SW480 (cell line): Measurements from ENCODE around the gene EDN1.
"Not testable (repeated sequence)": the region's sequence is repeated elsewhere in the genome, so short reads cannot be mapped to it uniquely, and the experiment has no call there.

Experiments
- DNase-seq: peaks from one replicate; pipeline ENCODE4 v3.0.0-alpha.2; 2016; ENCODE audit warnings: low spot score

Gene EDN1

GRCh38 chr6:12294851-12295536 lies 4.8 kb downstream of the EDN1 start:
- DNase-seq = no peak

- no peak for DNase-seq
Measured at GRCh38 chr6:12295558-12296254, 5.5 kb downstream of the EDN1 start.

DNA sequence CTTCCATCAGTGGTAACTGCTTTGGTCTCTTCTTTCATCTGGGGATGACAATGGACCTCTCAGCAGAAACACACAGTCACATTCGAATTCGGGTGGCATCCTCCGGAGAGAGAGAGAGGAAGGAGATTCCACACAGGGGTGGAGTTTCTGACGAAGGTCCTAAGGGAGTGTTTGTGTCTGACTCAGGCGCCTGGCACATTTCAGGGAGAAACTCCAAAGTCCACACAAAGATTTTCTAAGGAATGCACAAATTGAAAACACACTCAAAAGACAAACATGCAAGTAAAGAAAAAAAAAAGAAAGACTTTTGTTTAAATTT lies 6.1 kb downstream of the EDN1 start:
- DNase-seq = no peak

DNA sequence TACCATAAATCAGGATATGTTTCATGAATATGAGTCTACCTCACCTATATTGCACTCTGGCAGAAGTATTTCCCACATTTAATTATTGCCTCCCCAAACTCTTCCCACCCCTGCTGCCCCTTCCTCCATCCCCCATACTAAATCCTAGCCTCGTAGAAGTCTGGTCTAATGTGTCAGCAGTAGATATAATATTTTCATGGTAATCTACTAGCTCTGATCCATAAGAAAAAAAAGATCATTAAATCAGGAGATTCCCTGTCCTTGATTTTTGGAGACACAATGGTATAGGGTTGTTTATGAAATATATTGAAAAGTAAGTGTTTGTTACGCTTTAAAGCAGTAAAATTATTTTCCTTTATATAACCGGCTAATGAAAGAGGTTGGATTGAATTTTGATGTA lies 6.4 kb downstream of the EDN1 start:
- DNase-seq = no peak

DNA sequence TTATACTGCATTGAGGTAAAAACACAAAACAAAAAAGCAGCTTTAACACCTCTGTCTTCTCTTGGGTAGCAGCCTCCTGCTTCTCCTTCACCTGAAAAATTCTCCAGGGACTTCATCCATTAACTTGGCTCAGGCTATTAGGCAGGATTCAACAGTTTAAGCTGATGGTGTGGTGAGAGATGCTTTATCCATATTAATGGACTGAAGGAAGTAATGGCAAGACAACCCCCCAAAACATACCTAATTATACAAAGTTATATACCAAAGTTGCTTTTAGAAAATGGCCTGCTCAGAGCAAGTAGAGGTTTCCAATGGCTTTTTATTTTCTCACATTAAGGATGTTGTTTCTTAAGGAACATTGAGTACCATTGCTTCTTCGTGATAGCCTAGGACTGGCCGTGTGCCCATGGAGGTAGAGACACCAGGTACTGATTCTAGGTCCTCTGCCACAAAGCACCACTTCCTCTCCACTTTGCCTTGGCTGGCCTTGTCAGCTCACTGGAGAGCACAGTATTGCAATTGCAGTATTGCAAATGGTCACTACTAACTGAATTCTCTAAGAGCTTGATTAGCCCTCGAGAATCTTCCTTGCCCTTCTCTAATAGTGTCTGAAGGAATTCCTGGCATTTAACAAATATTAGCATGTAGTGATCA lies 7.3 kb downstream of the EDN1 start:
- no peak for DNase-seq

DNA sequence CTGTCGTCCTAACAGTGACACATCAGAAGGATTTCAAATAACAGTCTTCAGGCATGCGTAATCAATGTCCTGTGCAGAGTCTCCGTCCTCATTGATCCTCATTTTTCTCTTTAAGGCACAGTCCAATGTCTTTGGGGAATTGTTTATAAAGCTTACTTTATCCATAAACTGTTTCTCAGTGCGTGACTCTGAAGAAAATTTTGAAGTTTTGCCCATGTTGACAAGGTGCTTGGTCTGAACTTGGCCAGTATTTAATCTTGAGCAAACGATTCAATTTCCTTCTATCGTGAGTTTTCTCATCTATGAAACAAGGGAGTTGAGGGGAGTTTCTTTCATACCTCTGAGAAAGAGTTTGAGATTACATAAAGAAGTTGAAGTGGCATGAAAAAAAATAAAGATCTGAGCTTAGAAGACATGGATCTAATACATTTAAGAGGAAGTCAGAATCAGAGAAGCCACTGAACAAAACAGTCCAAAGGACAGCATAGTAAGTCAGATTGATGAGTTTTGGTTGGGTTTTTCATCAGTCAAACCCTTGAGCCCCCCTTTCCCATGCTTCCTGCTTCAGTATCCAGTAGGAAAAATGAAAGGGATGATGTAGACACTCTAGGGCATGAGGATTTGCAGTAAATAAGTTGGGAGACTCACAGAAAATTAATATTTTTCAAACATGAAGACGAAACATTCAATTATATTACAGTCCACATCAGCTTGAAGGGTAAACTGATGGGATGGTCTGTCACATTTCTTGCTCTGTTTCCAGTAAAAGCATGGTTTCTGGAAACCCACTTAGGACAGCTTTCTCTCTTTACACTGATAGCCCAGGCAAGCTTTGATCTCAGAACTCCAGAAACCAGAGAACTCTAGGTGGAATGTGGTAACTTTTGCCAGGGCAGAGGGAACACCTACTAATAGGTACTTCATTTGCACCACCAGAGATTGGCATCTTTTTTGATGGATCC lies 8.1 kb downstream of the EDN1 start:
- DNase-seq = no peak

DNA sequence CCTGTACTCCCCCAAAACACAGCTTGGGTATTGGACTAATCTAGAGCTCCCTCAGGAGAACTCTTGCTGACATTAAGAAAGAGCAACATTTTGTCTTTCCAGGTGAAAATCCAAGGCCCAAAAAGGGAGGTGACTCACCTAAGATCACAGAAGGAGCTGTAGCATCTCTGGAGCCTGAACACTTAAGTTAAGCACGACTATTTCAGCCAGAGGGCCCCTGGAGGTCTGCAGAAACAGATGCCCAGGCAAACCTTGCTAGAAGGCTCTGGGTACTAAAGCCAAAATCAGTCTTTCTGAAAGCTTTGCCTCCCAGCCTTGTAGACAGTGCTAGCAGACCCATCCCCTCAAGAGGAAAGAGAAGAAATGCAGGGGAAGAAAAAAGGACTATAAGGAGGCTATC lies 8.8 kb downstream of the EDN1 start:
- DNase-seq = no peak

GRCh38 chr6:12301018-12301417 lies 10.9 kb downstream of the EDN1 start:
- DNase-seq = no peak

DNA sequence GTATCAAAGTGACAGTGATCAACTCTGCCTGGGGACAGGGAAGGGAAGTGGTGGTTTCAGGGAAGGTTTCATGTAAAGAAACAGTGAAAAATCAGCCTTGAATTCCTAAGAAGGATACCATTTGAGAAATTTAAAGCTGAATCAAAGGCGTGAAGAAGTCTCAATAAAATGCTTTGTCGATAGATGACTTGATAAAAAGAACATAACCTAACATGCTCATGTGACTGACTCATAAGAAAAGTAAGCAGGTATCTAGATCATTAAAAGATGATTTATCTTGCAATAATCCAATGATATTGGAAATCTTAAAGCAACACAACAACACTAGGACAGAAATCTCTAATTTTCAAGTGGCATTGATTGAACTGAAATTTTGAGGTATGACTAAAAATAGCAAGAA lies 14.3 kb downstream of the EDN1 start:
- DNase-seq = no peak

GRCh38 chr6:12309070-12309469 lies 18.9 kb downstream of the EDN1 start:
- DNase-seq = no peak

GRCh38 chr6:12311106-12311505 lies 20.9 kb downstream of the EDN1 start:
- no peak for DNase-seq

DNA sequence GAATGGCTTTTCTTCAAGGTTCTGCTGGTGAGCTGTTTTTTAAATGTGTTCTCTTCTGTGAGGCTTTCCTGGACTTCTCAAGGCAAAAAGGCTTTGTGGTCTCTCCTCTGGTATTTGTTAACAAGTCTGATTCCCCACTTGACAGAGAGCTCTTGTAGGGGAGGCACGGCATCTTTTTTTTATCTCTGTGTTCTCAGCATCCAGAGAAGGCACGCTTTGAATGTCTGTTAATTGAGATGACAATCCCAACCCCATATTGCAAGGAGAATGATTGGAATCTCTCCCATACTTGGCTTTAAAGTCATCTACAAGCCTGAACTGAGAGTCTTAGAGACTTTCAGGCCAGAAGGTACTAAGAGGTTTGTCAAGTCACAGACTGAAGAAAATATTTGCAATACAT lies 22.6 kb downstream of the EDN1 start:
- no peak for DNase-seq

- DNase-seq = no peak
Measured at GRCh38 chr6:12313306-12313991, 23.3 kb downstream of the EDN1 start.

DNA sequence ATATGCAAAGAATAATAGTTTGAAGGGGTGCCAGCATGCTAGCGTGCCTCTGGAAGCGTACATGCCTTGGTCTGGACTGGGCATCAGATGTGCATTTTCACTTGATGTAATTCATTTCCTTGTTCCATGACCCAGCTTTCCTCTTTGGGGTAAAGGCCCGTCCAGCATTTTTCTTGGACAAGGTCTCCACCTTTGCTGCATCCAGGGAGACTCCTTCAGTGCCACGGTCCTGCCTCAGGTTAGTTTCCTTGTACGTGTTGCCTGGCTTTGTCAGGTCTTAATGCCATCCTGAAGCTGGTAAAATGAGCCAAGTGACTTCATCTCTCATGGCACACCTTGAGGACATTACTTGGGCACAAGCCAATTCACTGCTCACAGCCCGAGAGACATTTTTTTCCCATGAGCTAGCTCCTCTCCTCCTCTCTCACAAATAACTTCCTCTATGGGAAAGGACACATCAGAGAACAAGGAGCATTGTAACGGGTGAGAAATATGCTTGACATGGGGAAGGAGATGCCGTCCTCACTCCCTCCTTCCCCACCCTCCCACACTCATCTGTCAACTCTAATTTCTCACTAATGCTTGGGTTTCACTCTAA lies 23.9 kb downstream of the EDN1 start:
- peak; percentile 18 for DNase-seq

GRCh38 chr6:12314751-12315150 lies 24.6 kb downstream of the EDN1 start:
- DNase-seq = no peak

DNA sequence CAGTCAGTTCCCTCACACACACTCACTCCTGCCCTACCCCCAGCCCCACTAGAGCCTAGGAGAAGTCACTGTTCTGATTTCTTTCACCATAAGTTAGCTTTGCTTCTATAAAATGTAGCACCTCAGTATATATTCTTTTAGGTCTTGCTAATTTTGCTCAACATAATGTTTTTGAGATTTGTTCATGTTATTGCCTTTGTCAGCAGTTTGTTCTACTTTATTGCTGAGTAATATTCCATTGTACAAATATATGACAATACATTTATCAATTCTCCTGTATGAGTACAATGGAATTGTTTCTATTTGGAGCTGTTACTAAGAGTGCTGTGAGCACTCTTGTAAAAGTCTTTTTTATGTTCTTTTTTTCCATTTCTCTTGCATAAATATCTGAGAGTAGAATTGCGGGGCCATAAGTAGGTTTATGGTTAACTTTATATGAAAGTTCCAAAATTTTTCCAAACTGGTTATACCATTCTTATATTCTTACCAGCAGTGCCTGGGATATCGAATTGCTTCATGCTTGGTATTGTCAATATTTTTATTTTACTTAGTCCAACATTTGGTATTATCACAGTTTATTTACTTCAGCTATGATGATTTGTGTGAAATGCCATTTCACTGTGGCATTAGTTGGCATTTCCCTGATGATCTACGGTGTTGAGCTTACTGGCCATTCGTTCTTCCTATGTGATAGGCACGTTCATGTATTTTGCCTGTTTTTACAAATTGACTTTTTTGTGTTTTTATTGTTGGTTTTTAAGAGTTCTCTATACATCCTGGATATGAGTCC lies 25.3 kb downstream of the EDN1 start:
- no peak for DNase-seq

DNA sequence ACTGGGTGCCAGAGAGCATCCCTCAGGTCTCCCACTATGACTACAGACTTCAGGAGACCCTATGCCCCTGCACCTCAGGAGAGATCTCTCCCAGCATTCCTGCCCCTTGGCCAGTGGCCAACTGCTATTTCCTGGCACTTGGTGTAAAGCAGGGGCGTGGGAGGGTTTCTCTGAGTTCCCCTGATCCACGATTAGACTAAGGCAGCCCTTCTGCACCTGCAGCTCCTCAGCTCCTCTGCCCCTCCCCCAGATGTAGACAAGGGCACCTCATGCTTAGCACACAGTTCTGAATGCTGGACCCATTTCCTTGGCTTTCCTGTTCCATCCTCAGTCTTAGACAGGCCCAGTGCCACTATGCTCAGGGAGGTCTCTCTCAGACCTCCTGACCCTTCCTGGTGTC lies 28.6 kb downstream of the EDN1 start:
- DNase-seq = no peak

DNA sequence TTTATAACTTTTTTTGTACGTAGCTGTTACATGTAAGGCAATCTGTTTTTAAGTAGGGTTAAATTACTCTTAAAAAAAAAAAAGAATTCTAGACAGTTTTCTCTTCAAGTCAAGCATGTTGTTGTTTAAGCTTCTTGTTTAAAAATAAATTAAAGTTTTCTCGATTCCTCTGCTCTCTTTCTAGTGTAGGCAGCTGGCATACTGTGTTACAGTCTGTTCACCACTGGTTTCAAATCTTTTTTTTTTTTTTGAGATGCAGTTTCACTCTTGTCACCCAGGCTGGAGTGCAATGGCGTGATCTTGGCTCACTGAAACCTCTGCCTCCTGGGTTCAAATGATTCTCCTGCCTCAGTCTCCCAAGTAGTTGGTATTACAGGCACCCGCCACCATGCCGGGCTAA lies 29.9 kb downstream of the EDN1 start:
- not testable (repeated sequence) for DNase-seq

GRCh38 chr6:12324099-12324498 lies 33.9 kb downstream of the EDN1 start:
- DNase-seq = peak; percentile 95

GRCh38 chr6:12324748-12325147 lies 34.6 kb downstream of the EDN1 start:
- DNase-seq = peak; percentile 22

DNA sequence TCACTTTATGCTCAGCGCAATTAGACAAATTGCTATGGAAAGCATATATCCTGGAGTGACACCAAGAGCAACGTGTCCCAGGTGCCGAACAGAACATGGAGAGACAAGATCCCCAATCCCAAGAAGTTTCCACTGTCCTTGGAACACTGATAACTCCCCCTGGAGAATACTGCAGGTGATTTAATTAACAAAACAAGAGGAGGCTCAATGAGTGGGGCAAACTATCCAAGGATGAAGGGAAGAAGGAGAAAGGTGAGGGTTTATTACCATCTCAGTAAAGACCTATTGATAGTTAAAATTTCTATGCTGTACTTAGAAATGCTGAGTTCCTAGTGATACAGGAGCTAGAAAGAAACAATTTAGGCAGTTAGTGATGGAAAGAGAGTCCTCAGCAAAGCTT lies 35.7 kb downstream of the EDN1 start:
- no peak for DNase-seq
